HG03175 (cell line): Measurements from ENCODE around the gene VEPH1.
"Not testable (repeated sequence)": the region's sequence is repeated elsewhere in the genome, so short reads cannot be mapped to it uniquely, and the experiment has no call there.

Experiments used
- ATAC-seq: cut with Tn5 transposase; IDR thresholded peaks from one replicate; pipeline ENCODE4 v1.9.1; 2021; ENCODE audit warnings: mild to moderate bottlenecking, moderate library complexity; ENCODE audit not compliant: unreplicated experiment

VEPH1 gene

GRCh38 chr3:157355276-157355675 is 147.9 kb downstream of the VEPH1 start:
- no peak for ATAC-seq

GRCh38 chr3:157354722-157355121 is 148.5 kb downstream of the VEPH1 start:
- ATAC-seq, result no peak

- no peak for ATAC-seq
These were observed 149.0 kb downstream of the VEPH1 start for GRCh38 chr3:157354254-157354653.

GRCh38 chr3:157353652-157354051 is 149.6 kb downstream of the VEPH1 start:
- no peak for ATAC-seq

- no peak for ATAC-seq
These were observed 151.2 kb downstream of the VEPH1 start for GRCh38 chr3:157351981-157352380.

GRCh38 chr3:157350651-157351050 is 152.6 kb downstream of the VEPH1 start:
- ATAC-seq, result not testable (repeated sequence)

GRCh38 chr3:157348304-157349075 is 154.7 kb downstream of the VEPH1 start:
- not testable (repeated sequence) for ATAC-seq

- no peak for ATAC-seq
These were observed 155.5 kb downstream of the VEPH1 start for GRCh38 chr3:157347577-157348303.

- no peak for ATAC-seq
These were observed 166.8 kb downstream of the VEPH1 start for GRCh38 chr3:157336252-157337009.

- ATAC-seq, result no peak
These were observed 167.8 kb downstream of the VEPH1 start for GRCh38 chr3:157335233-157336076.

- ATAC-seq, result no peak
These were observed 169.6 kb downstream of the VEPH1 start for GRCh38 chr3:157333551-157333991.

GRCh38 chr3:157330206-157330605 is 173.0 kb downstream of the VEPH1 start:
- ATAC-seq, result no peak

- ATAC-seq, result no peak
These were observed 173.7 kb downstream of the VEPH1 start for GRCh38 chr3:157329551-157329950.

GRCh38 chr3:157327837-157328236 is 175.4 kb downstream of the VEPH1 start:
- ATAC-seq, result no peak

- ATAC-seq, result no peak
These were observed 176.2 kb downstream of the VEPH1 start for GRCh38 chr3:157327018-157327417.

GRCh38 chr3:157324869-157325268 is 178.3 kb downstream of the VEPH1 start:
- ATAC-seq, result not testable (repeated sequence)

GRCh38 chr3:157323360-157323759 is 179.9 kb downstream of the VEPH1 start:
- ATAC-seq, result no peak

GRCh38 chr3:157319672-157320071 is 183.5 kb downstream of the VEPH1 start:
- ATAC-seq, result no peak

GRCh38 chr3:157318639-157319288 is 184.5 kb downstream of the VEPH1 start:
- no peak for ATAC-seq

- no peak for ATAC-seq
These were observed 185.3 kb downstream of the VEPH1 start for GRCh38 chr3:157317895-157318294.
